Thyroid gland (tissue), 4 donors: Measurements from ENCODE around the gene ANKRD28. TPM values are rescaled to one million over a fixed set of nuclear protein-coding genes. Genes with fewer than 3 reads are reported as not detected.

ENCODE experiments used
- DNase-seq, 2 donors: peaks; one replicate each; pipeline ENCODE4 v3.0.0-alpha.2; 2019
- H3K27ac ChIP-seq, 3 donors: fragments of 200-600 bp; sonication (generic); 1 replicate in 2 of 3; 2 replicates in 1 of 3; pipeline ENCODE4 v1.5.1; 2016 to 2019; ENCODE audit warnings: mild to moderate bottlenecking in 1 of 3, moderate library complexity in 1 of 3
- H3K27me3 ChIP-seq: fragments of 200-600 bp; sonication (generic); one replicate; pipeline ENCODE4 v1.5.1; 2019
- H3K36me3 ChIP-seq, 2 donors: fragments of 200-600 bp; sonication (generic); one replicate each; pipeline ENCODE4 v1.5.1; 2016 to 2019
- H3K4me1 ChIP-seq, 2 donors: fragments of 200-600 bp; sonication (generic); one replicate each; pipeline ENCODE4 v1.5.1; 2017 to 2019
- H3K4me3 ChIP-seq, 3 donors: fragments of 200-600 bp; sonication (generic); replicated peaks in 1 of 3; 1 replicate in 2 of 3; 2 replicates in 1 of 3; pipeline ENCODE4 v1.5.1; 2016; ENCODE audit warnings: mild to moderate bottlenecking in 1 of 3
- H3K9me3 ChIP-seq: fragments of 200-600 bp; sonication (generic); one replicate; pipeline ENCODE4 v1.5.1; 2017
- POLR2A ChIP-seq, 2 donors: fragments of 450-650 bp; IDR thresholded peaks; one replicate each; pipeline ENCODE4 v1.6.1; 2017; ENCODE audit warnings: antibody characterized with exemption in 2 of 2, mild to moderate bottlenecking in 2 of 2, moderate library complexity in 1 of 2
- WGBS, 2 donors: methylation state at CpG; one replicate each; pipeline ENCODE4 v1.1.5; 2017; 5-methylcytosine and 5-hydroxymethylcytosine counted together
- intact Hi-C: fragments of 100-400 bp; cut with DNase I; formaldehyde crosslinking; loops from one replicate; pipeline ENCODE4 v1.15.1; 2023
- total RNA-seq, 4 donors: library from RNA; depleted of rRNA; stranded (reverse); fragments of >200 nt; gene quantifications; one replicate each; pipeline ENCODE4 v1.2.3, GENCODE V29; 2016
- TF ChIP-seq, protein P1 (sequence below), 6 experiments: fragments of 200-600 bp in 3 of 6; fragments of 450-650 bp in 3 of 6; sonication (generic) in 3 of 6; IDR thresholded peaks; one replicate each; pipeline ENCODE4 v1.5.1; 2016 to 2019; ENCODE audit warnings: antibody characterized with exemption in 6 of 6, mild to moderate bottlenecking in 2 of 6, inconsistent platforms in 1 of 6, moderate library complexity in 1 of 6

Gene ANKRD28
- total RNA-seq, 4 donors from 2014 or later, result 61.3 to 83.3 (median 72.7) TPM

DNA sequence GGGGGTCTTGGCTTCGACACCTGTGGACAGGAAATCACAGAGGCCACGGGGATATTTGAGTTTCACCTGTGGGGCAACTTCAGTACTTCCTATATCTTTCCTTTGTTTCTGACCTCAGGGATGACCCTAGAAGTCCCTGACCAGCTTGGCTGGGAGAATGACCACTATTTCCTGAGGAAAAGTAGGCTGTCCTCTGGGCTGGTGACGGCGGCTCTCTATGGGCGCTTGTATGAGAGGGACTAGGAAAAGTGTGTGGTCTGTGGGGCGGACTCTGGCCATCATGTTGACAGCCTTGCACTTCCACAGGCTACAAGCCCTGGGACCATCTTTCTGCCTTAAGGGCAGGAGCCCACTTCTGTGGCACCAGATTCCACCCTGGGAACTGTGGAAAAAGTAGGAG lies 152.5 kb downstream of the ANKRD28 start:
- TF ChIP-seq POLR2A (IDR thresholded peaks at IDR 0.05), result no peak
- TF ChIP-seq, protein P1, sequence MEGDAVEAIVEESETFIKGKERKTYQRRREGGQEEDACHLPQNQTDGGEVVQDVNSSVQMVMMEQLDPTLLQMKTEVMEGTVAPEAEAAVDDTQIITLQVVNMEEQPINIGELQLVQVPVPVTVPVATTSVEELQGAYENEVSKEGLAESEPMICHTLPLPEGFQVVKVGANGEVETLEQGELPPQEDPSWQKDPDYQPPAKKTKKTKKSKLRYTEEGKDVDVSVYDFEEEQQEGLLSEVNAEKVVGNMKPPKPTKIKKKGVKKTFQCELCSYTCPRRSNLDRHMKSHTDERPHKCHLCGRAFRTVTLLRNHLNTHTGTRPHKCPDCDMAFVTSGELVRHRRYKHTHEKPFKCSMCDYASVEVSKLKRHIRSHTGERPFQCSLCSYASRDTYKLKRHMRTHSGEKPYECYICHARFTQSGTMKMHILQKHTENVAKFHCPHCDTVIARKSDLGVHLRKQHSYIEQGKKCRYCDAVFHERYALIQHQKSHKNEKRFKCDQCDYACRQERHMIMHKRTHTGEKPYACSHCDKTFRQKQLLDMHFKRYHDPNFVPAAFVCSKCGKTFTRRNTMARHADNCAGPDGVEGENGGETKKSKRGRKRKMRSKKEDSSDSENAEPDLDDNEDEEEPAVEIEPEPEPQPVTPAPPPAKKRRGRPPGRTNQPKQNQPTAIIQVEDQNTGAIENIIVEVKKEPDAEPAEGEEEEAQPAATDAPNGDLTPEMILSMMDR (IDR thresholded peaks at IDR 0.05), result no peak
- H3K9me3 ChIP-seq, result no peaks in the 10 kb centered on the region
- DNase-seq, result no peak
- intact Hi-C loops, result no loop called here
- WGBS, 2 donors, result 92 to 94% methylated on average over 6 of the region's 6 CpGs
- no peak overlapping the region for H3K27ac ChIP-seq
- no peaks in the 10 kb centered on the region for H3K36me3 ChIP-seq
- H3K27me3 ChIP-seq, result no peaks in the 10 kb centered on the region
- no peak overlapping the region for H3K4me3 ChIP-seq
- H3K4me1 ChIP-seq, result peaks cover 0 to 11% of the 10 kb centered on the region in 2 donors

DNA sequence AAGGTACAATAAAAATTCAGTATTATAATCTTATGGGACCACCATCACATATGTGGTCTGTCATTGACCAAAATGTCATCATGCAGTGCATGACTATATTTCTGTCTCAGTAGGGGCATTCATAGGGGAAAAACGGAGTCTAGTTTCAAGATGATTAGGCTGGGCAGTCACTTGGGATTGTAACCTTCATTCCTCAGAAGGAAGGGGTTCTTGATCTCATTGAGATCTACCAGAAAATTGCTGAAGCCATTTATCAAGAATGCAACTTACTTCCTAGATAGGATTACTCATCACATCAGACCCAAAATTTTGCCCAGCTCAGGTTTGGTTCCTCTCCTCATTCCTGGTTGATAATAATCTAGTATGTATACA lies 158.9 kb downstream of the ANKRD28 start:
- Histone ChIP-seq H3K27ac (no peak overlapping the region), H3K9me3 (no peaks in the 10 kb centered on the region), H3K4me1 (peaks cover 11 to 34% of the 10 kb centered on the region in 2 donors), H3K36me3 (no peaks in the 10 kb centered on the region), H3K4me3 (no peak overlapping the region), H3K27me3 (no peaks in the 10 kb centered on the region)
- TF ChIP-seq, protein P1 (IDR thresholded peaks at IDR 0.05), result no peak
- no peak for TF ChIP-seq POLR2A (IDR thresholded peaks at IDR 0.05)
- 100% methylated on average over 1 of the region's 1 CpG for WGBS, 2 donors
- intact Hi-C loops, result loop anchor here (5.0 to 10.0 kb wide), 2 partner anchors 168 to 606 kb away; no protein-coding TSS in a partner anchor
- no peak for DNase-seq

DNA sequence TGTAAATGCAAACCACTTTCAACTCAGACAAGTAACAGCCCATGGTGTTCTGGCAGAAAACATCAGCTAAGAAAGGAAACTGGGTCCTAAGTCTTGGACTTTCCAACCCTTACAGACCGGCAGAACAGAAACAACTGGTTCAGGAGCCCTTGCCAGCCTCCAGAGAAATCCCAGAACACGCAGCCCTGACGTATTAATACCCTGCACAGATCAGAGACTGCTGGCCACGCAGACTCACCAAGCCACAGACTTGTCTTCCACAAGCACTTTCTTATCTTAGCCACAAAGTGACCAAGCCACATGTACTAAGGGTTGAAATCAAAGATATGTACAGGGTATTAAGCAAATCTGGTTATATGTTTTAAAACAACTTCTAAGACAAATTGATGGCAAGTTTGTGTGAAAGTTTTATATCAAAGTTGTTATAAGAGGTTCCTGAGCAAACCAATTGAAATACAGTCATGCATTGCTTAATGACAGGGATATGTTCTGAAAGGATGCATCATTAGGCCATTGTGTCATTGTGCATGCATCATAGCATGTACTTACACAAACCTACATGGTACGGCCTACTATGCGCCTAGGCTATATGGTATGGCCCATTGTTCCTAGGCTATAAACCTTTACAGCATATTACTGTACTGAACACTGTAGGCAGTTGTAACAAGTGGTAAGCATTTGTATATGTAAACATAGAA lies 159.4 kb downstream of the ANKRD28 start:
- no peaks in the 10 kb centered on the region for H3K9me3 ChIP-seq
- H3K27ac ChIP-seq, result no peak overlapping the region
- no peaks in the 10 kb centered on the region for H3K27me3 ChIP-seq
- H3K4me1 ChIP-seq, result peaks cover 17 to 40% of the 10 kb centered on the region in 2 donors
- TF ChIP-seq POLR2A (IDR thresholded peaks at IDR 0.05), result no peak
- TF ChIP-seq, protein P1 (IDR thresholded peaks at IDR 0.05), result no peak
- WGBS, 2 donors, result 87 to 92% methylated on average over 6 of the region's 6 CpGs
- H3K4me3 ChIP-seq, result no peak overlapping the region
- no peak for DNase-seq
- H3K36me3 ChIP-seq, result no peaks in the 10 kb centered on the region
- intact Hi-C loops, result loop anchor here (5.0 to 10.0 kb wide), 2 partner anchors 169 to 606 kb away; no protein-coding TSS in a partner anchor

DNA sequence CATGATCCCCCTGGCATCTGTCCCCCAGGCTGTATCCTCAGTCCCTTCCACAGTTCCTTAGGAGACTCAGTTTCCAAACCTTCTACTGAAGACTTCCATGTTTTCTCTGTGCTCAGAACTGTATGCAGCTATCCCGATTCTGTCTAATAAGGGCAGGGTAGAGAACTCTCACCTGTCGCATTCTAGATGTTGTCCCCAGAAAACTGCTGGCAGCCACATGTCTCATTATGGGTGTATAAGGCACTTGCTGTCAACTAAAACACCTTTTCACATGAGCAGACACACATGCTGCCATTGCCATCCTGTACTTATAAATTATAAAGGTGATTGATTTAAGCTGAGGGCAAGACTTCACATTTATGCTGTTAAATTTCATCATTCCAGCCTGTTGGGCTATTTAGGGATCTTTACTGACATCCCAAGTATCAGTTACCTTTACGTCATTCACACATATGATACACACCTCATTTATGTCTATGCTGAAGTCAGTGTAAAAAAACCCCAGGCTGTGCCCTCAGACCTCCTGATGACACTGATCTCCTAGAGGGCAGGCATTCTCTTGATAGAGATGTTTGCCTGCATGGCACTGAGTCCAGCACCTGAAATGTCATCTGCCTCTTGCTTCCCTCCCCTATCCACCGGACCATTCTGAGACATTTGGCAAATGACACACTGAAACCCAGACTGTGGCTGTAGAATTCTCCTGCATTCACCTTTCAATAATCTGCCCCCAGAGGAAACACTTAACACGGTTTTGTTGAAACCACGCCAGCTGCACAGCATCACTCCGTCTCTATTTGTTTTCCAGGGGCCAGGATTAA lies 160.4 kb downstream of the ANKRD28 start:
- 80 to 82% methylated on average over 7 of the region's 7 CpGs for WGBS, 2 donors
- no peaks in the 10 kb centered on the region for H3K36me3 ChIP-seq
- H3K27ac ChIP-seq, result no peak overlapping the region
- no peaks in the 10 kb centered on the region for H3K9me3 ChIP-seq
- H3K4me3 ChIP-seq, result no peak overlapping the region
- intact Hi-C loops, result loop anchor here (5.0 to 10.0 kb wide), 2 partner anchors 170 to 607 kb away; no protein-coding TSS in a partner anchor
- no peak for TF ChIP-seq POLR2A (IDR thresholded peaks at IDR 0.05)
- TF ChIP-seq, protein P1 (IDR thresholded peaks at IDR 0.05), result no peak
- no peak for DNase-seq
- H3K27me3 ChIP-seq, result no peaks in the 10 kb centered on the region
- H3K4me1 ChIP-seq, result peaks cover 21 to 43% of the 10 kb centered on the region in 2 donors
